Activated CD8-positive, alpha-beta memory T cell treated with anti-CD3 and anti-CD28 coated beads, Interleukin-2, amount 10 ng/mL, durations not matched to agents 7 days and 5 days (primary cell): ENCODE measurements around the gene MDH1B. TPM values are rescaled to one million over a fixed set of nuclear protein-coding genes. Genes with fewer than 3 reads are reported as not detected.
A peak's percentile ranks its signal among the peaks of the same experiment; 100 is the strongest.
"Not testable (repeated sequence)": the region's sequence is repeated elsewhere in the genome, so short reads cannot be mapped to it uniquely, and the experiment has no call there.

Experiments used
- ATAC-seq: fragments of 150-1000 bp; cut with Tn5 transposase; one replicate; pipeline ENCODE4 v1.10.0; 2021; ENCODE audit warnings: moderate library complexity
- CTCF ChIA-PET: fragments of 350-600 bp; sonication (Branson Sonifier 250); formaldehyde crosslinking; loops from one replicate; lab custom pipeline; 2021; ENCODE audit warnings: antibody characterized with exemption; lab: Charles Lee
- DNase-seq: peaks from one replicate; pipeline ENCODE4 v3.0.0-alpha.2; 2020
- H3K27ac Mint-ChIP-seq: one replicate; pipeline ENCODE4 v1.8.0; 2021; ENCODE audit warnings: mild to moderate bottlenecking, mixed read lengths
- H3K27me3 Mint-ChIP-seq: one replicate; pipeline ENCODE4 v1.8.0; 2021; ENCODE audit warnings: mixed read lengths
- H3K36me3 Mint-ChIP-seq: one replicate; pipeline ENCODE4 v1.8.0; 2021; ENCODE audit warnings: mild to moderate bottlenecking, mixed read lengths
- H3K4me1 Mint-ChIP-seq: one replicate; pipeline ENCODE4 v1.8.0; 2021; ENCODE audit warnings: mixed read lengths
- H3K4me3 Mint-ChIP-seq: one replicate; pipeline ENCODE4 v1.8.0; 2021; ENCODE audit warnings: mild to moderate bottlenecking, moderate library complexity, mixed read lengths
- H3K9me3 Mint-ChIP-seq: one replicate; pipeline ENCODE4 v1.8.0; 2022; ENCODE audit warnings: low read depth, mixed read lengths
- total RNA-seq, 2 experiments: library from RNA; stranded (reverse); gene quantifications; one replicate each; pipeline ENCODE4 v1.2.3, GENCODE V29; 2021

MDH1B gene
- under 1 TPM; 0.23 to 0.32 TPM for total RNA-seq

DNA sequence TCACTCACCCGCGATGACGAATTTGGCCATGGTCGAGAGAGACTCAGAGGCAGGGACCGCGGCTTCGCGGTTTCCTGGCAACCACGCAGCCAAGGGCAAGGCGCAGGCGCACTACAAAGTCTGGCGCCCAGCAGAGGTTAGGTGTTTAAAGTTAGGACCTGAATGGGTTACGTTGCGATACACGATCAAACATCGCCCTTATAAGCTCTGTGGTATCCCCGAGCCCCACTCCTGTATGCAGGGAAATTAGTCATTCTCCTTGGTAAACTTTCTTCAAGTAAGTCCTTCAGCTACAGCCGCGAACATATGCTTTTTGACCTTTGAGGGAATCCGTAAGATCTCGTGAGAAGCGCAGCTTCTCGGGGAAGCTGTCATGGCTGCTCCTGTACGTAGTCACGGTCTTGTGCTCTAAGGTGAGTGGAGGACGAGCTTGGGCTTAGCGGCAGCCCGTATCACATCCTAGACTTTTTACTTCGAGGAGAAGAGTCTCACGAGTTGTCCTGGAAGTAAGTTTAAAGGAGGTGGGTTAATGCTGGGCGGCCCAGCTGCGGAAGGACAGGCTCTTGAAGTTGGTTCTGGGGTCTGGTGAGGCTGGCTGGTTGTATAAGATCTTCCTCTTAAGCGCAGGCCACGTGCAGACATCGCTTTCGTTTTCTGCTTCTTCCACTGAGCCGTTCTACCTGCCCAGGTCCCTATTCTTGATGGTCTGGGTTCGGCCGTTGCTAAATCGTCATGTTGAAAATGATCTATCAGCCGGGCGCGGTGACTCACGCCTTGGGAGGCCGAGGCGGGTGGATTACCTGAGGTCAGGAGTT lies at the start of gene MDH1B, which contains the start of gene FASTKD2:
Gene MDH1B, minus strand, starts transcription at position 87 of the 815 bp plus-strand sequence. Its CDS starts 57 bp downstream, at position 30.
Gene FASTKD2, plus strand, starts transcription at position 365 of the 815 bp plus-strand sequence. CDS start 1,088 bp downstream, outside the sequence.
- DNase-seq (peak; percentile 91), ATAC-seq (peak; percentile 91)
- H3K4me3 Mint-ChIP-seq = peak within 1 kb of the TSS; percentile 91
- H3K9me3 Mint-ChIP-seq = no peaks in the 10 kb centered on the region
- H3K27me3 Mint-ChIP-seq = peaks cover 2% of the 10 kb centered on the region
- CTCF ChIA-PET = interaction anchor here (0.9 to 1.6 kb wide), 5 partner anchors 10 to 35 kb away, joined by 3 to 10 read pairs (median 4); no protein-coding TSS in a partner anchor
- H3K27ac Mint-ChIP-seq = peak within 1 kb of the TSS; percentile 96
- peaks cover 9% of the 10 kb centered on the region for H3K36me3 Mint-ChIP-seq
- peaks cover 34% of the 10 kb centered on the region for H3K4me1 Mint-ChIP-seq

DNA sequence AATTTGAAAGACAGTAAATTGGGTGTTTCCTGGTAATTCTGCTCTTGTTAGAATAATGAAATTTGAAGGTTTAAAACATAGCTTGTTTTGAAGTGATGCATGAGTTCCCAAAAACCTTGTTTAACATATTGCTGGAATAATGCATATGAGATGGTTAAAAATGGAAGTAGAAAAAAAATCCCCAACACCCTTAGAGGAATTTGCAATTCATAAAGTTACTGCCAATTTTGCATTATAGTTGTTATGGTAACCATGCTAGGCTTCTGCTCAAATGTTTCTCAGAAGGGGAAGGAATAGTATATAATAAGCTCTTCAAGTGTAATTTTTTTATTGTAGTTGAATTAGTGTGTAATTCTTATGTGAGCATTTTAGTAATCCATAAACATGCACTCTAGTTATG lies 49.4 kb upstream of the MDH1B start:
- H3K4me1 Mint-ChIP-seq = no peaks in the 10 kb centered on the region
- H3K9me3 Mint-ChIP-seq = no peaks in the 10 kb centered on the region
- no peak overlapping the region for H3K4me3 Mint-ChIP-seq
- H3K36me3 Mint-ChIP-seq = no peaks in the 10 kb centered on the region
- CTCF ChIA-PET = no interaction called here
- H3K27ac Mint-ChIP-seq = no peak overlapping the region
- DNase-seq (no peak), ATAC-seq (no peak)
- no peaks in the 10 kb centered on the region for H3K27me3 Mint-ChIP-seq

DNA sequence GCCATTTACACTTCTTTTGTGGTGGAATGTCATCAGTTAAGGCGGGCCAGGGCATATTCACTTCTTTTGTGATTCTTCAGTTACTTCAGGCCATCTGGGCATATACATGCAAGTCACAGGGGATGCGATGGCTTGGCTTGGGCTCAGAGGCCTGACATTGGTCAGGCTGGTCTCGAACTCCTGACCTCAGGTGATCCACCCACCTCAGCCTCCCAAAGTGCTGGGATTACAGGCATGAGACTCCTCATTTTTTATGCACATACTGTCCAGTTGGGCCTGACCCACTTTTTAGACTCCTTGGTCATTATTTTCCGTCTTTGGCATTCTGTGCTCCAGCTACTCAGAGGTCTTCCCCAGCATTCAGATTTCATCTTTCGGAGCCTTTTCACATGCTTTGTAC lies 47.3 kb upstream of the MDH1B start:
- H3K27ac Mint-ChIP-seq, ATAC-seq, H3K4me1 Mint-ChIP-seq, H3K4me3 Mint-ChIP-seq, H3K27me3 Mint-ChIP-seq, H3K36me3 Mint-ChIP-seq, CTCF ChIA-PET, DNase-seq, H3K9me3 Mint-ChIP-seq: not testable (repeated sequence)

DNA sequence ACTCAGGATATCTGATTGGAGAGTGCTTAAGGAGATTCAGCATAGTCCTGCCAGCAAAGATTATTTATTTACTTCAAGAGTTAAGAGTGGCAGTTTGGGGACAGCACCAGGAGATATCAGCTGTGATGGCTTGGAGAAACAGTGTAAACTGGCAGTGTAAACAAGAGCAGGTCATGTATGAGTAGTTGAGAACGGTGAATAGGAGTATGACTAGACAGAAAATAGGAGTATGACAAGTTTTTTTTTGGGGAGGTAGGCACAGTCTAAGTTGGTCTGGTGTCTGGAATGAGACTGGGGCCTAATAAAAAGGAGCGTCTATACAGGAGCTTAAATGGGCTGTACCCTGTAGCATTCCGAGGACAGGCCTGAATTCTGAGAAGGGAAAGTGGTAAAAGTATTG lies 42.5 kb upstream of the MDH1B start:
- ATAC-seq, H3K4me1 Mint-ChIP-seq, H3K9me3 Mint-ChIP-seq, H3K36me3 Mint-ChIP-seq, DNase-seq, H3K4me3 Mint-ChIP-seq, H3K27me3 Mint-ChIP-seq, H3K27ac Mint-ChIP-seq, CTCF ChIA-PET: not testable (repeated sequence)

DNA sequence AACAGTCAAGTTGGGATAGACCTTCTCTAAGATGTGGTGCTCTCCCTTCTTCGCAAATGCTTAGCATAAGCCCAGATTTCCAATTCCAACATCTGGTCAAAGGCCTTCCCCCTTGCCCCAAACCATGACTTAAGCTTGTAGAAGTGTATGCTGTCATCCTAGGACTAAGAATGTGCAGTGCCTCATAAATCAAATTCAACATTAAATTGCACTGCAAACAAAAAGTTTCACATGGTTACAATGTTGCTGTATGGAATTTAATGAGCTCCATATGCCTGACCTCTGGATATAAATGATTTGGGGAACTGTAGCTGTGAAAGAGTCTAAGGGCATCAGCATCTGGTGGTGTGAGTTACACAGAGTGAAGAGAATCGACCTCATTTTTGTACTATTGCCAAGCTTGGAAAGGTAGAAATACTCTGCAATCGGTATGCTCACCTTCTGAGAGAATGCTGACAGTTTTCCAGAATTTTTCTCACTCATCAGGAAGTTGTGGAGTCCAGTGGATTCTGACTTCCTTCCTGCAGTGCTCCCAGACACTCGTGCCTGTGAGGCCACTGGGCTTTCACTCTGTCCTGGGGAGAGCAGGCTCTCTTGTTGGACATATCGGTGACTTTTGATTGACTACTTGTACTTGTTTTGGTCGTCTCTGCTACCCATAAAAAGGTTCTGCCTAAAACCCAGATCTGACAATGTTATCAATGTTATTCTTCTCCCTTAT lies 40.9 kb upstream of the MDH1B start:
- H3K27me3 Mint-ChIP-seq = no peaks in the 10 kb centered on the region
- no peaks in the 10 kb centered on the region for H3K36me3 Mint-ChIP-seq
- no peak overlapping the region for H3K4me3 Mint-ChIP-seq
- H3K4me1 Mint-ChIP-seq = peaks cover 5% of the 10 kb centered on the region
- no peaks in the 10 kb centered on the region for H3K9me3 Mint-ChIP-seq
- no peak overlapping the region for H3K27ac Mint-ChIP-seq
- no peak for ATAC-seq
- no peak for DNase-seq
- CTCF ChIA-PET = no interaction called here

DNA sequence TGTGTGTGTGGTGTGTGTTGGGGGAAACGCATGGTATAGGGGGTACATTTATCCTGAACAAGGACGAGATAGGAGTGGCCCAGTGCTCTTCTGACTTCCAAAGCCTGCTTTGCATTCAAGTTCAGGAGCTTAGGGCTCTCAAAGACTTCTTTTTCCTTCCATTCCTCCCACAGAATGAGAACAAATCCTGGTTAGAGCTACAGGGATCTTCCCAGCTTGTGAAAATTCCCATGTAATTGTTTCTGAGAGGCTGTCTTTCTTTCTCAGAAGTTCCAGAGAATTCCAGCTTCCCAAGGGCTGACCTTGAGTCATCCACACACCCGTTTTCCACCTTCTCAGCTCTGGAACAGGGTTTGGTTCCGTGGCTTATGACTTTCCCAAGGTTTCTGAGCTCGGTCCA lies 39.2 kb upstream of the MDH1B start:
- no peaks in the 10 kb centered on the region for H3K36me3 Mint-ChIP-seq
- no peak overlapping the region for H3K4me3 Mint-ChIP-seq
- peaks cover 13% of the 10 kb centered on the region for H3K4me1 Mint-ChIP-seq
- no peak overlapping the region for H3K27ac Mint-ChIP-seq
- no peaks in the 10 kb centered on the region for H3K9me3 Mint-ChIP-seq
- no peaks in the 10 kb centered on the region for H3K27me3 Mint-ChIP-seq
- no peak for ATAC-seq
- CTCF ChIA-PET = no interaction called here
- DNase-seq = no peak

DNA sequence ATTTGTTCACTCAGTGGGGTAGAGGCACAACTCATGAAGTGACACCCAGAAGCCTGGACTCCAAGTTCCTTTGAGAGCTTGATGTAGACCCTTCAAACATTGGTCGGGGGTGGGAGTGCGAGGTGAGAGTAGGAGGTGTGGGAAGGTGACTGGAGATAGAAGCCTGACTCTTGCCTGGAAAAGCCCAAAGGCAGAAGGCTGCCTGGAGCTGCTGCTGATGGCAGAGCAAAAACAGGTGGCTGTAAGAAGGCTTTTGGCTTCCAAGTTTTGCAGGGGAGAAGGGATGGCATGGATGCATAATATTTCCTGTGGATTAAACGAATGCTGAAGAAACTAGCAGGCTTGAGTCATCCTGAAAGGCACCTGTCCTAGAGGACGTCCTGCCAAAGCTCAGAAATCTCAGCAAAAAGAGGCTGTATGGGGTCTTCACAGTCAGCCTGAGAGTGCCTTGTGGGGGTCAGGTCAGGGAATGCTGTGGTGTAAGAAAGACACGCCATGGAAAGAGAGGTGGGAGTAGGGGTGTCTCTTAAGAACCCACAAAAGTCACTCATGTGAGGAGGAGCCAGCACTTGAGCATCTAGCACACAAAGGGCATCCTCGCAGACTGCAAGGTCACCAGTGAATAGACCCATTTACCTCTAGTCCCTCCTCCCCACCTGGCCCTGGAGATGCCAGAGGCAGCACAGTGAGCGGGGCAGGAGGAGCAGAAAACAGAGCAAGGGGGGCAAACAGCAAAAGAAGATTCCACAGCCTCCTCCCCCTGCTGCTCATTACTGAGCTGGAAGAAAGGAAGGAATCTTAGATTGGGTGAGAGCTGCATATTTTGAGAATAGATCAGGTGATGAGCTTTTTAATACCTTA lies 37.8 kb upstream of the MDH1B start:
- ATAC-seq (no peak), DNase-seq (no peak)
- Mint-ChIP-seq H3K27me3 (no peaks in the 10 kb centered on the region), H3K4me1 (peaks cover 16% of the 10 kb centered on the region), H3K9me3 (no peaks in the 10 kb centered on the region), H3K27ac (no peak overlapping the region), H3K36me3 (no peaks in the 10 kb centered on the region), H3K4me3 (no peak overlapping the region)
- CTCF ChIA-PET = interaction anchor here (1.0 kb wide), 2 partner anchors 20 to 670 kb away, joined by 4 read pairs; no protein-coding TSS in a partner anchor

DNA sequence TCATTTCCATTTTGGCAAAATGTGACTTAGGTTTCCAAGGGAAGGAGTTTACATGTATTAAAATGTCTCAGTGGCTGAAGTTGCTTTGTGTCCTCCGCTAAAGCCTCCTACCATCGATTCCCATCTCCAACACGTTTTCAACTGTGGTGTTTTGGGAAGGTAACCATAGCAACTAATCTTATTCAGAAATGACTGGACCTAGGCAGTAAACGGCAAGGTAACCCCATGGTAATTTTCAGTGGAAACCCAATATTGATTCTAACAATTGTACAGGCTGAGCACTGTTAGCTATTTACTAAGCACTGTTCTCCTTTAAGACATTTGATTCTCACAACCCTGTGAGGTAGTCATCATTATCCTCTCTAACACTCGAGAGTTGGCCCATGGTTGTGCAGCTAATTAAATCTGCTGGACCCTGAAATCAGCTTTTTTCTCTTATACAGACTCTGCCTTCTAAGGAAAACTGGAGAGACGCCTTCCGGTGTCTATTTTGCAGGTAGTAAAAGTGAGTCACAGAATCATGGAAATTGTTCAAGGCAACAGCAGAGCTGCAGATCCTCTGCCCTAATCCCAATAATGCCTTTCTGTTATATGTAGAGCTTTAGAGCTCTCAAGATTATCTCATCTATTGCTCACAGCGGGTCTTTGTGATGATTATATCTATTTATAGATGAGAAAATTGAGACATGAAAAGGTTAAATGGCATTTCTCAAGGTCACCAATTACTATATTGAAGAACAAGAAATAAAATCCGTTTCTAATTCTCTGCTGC lies 36.5 kb upstream of the MDH1B start:
- ATAC-seq (no peak), DNase-seq (no peak)
- no peaks in the 10 kb centered on the region for H3K9me3 Mint-ChIP-seq
- H3K27ac Mint-ChIP-seq = no peak overlapping the region
- no peaks in the 10 kb centered on the region for H3K36me3 Mint-ChIP-seq
- CTCF ChIA-PET = interaction anchor here (1.0 to 3.2 kb wide), 10 partner anchors 10 to 683 kb away, joined by 3 to 27 read pairs (median 5); no protein-coding TSS in a partner anchor
- H3K27me3 Mint-ChIP-seq = no peaks in the 10 kb centered on the region
- H3K4me3 Mint-ChIP-seq = no peak overlapping the region
- H3K4me1 Mint-ChIP-seq = peaks cover 16% of the 10 kb centered on the region

DNA sequence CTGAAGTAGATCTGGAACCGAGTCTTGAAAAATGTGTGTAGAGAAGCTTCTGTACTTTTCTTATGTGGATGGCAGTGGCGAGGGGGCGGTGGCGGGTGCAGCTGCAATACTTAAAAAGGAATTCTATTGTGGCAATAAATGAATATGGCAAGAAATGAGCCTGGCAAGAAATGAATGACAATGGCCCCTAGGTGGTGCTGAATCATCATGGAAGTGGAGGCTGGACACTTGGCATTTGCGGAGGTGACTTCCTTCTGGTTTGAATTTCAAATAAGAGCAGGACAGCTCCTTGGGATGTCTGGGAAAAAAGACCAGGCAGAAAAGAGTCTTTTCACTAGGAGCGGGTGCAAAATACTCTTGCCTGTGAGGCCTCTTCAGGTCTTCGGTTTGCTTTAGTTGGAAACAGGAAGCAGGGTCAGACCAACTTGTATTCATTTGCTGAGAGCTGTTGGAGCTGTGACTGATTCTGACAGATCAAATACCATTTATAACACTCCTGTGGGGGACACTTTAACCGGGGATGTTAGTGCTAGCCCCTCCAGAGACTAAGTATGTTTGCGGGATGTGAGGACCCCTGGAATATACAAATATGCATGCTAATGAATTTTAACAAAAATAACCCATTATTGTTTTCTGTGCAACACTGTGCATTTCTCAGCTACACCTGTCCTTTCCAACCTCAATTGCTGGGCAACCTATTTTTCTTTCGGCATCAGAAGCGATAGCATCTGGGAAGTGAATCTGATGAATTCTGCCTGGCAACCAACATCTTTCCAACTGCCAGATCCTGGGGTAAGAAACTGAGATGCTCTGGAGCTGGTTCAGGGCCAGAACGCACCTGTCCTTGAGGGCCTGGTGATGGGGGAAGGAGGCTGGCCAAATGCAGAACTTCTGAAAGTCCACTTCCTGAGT lies 35.6 kb upstream of the MDH1B start:
- Mint-ChIP-seq H3K27me3 (no peaks in the 10 kb centered on the region), H3K4me3 (peak overlapping the region; percentile 44), H3K36me3 (no peaks in the 10 kb centered on the region), H3K9me3 (no peaks in the 10 kb centered on the region), H3K4me1 (peaks cover 16% of the 10 kb centered on the region), H3K27ac (peak overlapping the region; percentile 52)
- ATAC-seq (peak; percentile 70), DNase-seq (peak; percentile 60)
- CTCF ChIA-PET = interaction anchor here (0.6 to 3.2 kb wide), 16 partner anchors 9 to 683 kb away, joined by 3 to 27 read pairs (median 4); partner anchors contain the start of genes FASTKD2 and MDH1B

DNA sequence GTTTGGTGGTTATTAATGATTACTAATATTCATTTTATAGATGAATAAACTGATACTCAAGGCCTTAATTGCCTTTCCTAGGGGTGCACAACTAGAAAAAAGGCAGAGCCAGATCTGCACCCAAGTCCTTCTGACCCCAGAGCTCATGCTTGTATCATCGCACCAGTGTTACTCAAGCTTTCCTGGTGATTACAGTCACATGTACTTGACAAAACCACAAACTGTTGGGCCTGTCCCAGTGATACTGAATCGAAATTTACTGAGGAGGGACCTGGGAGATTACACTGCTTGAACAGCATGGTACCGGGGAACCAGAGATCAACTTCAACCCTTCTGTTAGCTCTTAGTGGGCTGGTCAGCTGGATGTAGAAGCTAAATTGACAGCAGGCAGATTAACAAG lies 34.0 kb upstream of the MDH1B start:
- Mint-ChIP-seq H3K4me1 (peaks cover 16% of the 10 kb centered on the region), H3K4me3 (no peak overlapping the region), H3K36me3 (no peaks in the 10 kb centered on the region), H3K27me3 (no peaks in the 10 kb centered on the region), H3K9me3 (no peaks in the 10 kb centered on the region), H3K27ac (no peak overlapping the region)
- ATAC-seq (no peak), DNase-seq (no peak)
- CTCF ChIA-PET = interaction anchor here (0.5 to 3.2 kb wide), 2 partner anchors 30 to 674 kb away, joined by 3 to 27 read pairs; no protein-coding TSS in a partner anchor

DNA sequence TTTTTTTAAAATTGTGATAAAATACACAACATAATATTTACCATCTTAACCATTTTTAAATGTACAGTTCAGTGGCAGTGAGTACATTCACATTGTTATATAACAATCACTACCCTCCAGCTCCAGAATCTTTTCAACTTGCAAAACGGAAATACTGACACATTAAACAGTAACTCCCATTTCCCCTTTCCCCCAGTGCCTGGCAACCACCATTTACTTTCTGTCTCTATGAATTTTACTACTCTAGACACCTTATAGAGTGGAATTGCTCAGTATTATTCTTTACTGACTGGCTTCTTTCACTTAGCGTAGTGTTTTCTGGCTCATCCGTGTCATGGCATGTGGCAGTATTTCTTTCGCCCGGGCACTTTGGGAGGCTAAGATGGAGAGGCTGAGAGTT lies 32.9 kb upstream of the MDH1B start:
- Mint-ChIP-seq H3K27ac (no peak overlapping the region), H3K9me3 (no peaks in the 10 kb centered on the region), H3K4me1 (peaks cover 16% of the 10 kb centered on the region), H3K27me3 (no peaks in the 10 kb centered on the region), H3K36me3 (no peaks in the 10 kb centered on the region), H3K4me3 (no peak overlapping the region)
- CTCF ChIA-PET = interaction anchor here (1.3 to 1.7 kb wide), 3 partner anchors 27 to 683 kb away, joined by 3 to 4 read pairs (median 3); no protein-coding TSS in a partner anchor
- no peak for ATAC-seq
- DNase-seq = no peak
